HepG2 (cell line): ENCODE measurements around the gene CDH2.

ENCODE experiments used
- CHD2 ChIP-seq: IDR thresholded peaks from 2 replicates; pipeline ENCODE4 v1.6.1; 2011; ENCODE audit warnings: low read depth, low read length, improper control_type of control experiment
- IKZF1 ChIP-seq: fragments of 450-650 bp; IDR thresholded peaks from 2 replicates; pipeline ENCODE4 v1.7.1; 2016
- NCOR1 ChIP-seq: fragments of 200-600 bp; sonication (generic); IDR thresholded peaks from 2 replicates; pipeline ENCODE4 v1.7.0; 2017; ENCODE audit warnings: antibody characterized with exemption, low read length, borderline replicate concordance
- RFXANK ChIP-seq: IDR thresholded peaks from 2 replicates; pipeline ENCODE4 v1.6.1; 2016
- STAT6 ChIP-seq: sonication (generic); formaldehyde crosslinking; IDR thresholded peaks from 2 replicates; pipeline ENCODE4 v1.4.0; 2020; ENCODE audit warnings: missing genetic modification reagents, mild to moderate bottlenecking, borderline replicate concordance
- TF ChIP-seq, protein P1 (sequence below): sonication (generic); formaldehyde crosslinking; IDR thresholded peaks from 2 replicates; pipeline ENCODE4 v1.8.0; 2022; ENCODE audit warnings: missing genetic modification reagents, mild to moderate bottlenecking, moderate library complexity, borderline replicate concordance

DNA sequence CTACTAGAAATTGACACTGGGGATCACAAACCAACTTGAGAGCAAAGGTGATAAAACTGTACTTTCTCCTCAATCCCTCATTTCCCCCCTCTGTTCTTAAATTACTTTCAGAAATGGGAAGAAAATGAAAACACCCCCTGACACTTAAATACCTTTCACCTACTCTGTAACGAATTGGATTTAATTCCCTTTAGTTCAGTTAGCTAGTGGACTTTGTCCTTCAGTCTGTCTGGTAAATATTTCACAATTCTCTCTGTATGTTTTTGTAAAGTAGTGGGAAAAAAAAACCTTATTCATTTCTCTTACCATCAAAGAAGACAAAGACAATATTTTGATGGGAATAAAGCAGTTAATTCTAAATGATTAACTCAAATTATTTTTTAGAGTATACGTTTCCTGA lies 85.7 kb downstream of the CDH2 start:
- no peak for TF ChIP-seq CHD2
- TF ChIP-seq IKZF1, result no peak
- peak; percentile 96 for TF ChIP-seq NCOR1
- no peak for TF ChIP-seq RFXANK (CRISPR knock-in tag)
- TF ChIP-seq, protein P1, sequence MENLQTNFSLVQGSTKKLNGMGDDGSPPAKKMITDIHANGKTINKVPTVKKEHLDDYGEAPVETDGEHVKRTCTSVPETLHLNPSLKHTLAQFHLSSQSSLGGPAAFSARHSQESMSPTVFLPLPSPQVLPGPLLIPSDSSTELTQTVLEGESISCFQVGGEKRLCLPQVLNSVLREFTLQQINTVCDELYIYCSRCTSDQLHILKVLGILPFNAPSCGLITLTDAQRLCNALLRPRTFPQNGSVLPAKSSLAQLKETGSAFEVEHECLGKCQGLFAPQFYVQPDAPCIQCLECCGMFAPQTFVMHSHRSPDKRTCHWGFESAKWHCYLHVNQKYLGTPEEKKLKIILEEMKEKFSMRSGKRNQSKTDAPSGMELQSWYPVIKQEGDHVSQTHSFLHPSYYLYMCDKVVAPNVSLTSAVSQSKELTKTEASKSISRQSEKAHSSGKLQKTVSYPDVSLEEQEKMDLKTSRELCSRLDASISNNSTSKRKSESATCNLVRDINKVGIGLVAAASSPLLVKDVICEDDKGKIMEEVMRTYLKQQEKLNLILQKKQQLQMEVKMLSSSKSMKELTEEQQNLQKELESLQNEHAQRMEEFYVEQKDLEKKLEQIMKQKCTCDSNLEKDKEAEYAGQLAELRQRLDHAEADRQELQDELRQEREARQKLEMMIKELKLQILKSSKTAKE (CRISPR knock-in tag), result no peak; the same call in 1 of the 2 replicates
- no peak for TF ChIP-seq STAT6 (CRISPR knock-in tag)
